Vagina (tissue), 2 donors: Measurements from ENCODE around the gene TEX9.

ENCODE experiments used
- CTCF ChIP-seq, 3 experiments: fragments of 450-650 bp in 2 of 3; fragments of 200-600 bp in 1 of 3; sonication (generic) in 1 of 3; IDR thresholded peaks; one replicate each; pipeline ENCODE4 v1.5.1; 2017 to 2019; ENCODE audit warnings: antibody characterized with exemption in 3 of 3, mild to moderate bottlenecking in 2 of 3, moderate library complexity in 2 of 3
- POLR2A ChIP-seq, 2 donors: fragments of 450-650 bp; IDR thresholded peaks; one replicate each; pipeline ENCODE4 v1.6.1; 2017; ENCODE audit warnings: antibody characterized with exemption in 2 of 2, mild to moderate bottlenecking in 2 of 2, moderate library complexity in 2 of 2
- POLR2AphosphoS5 ChIP-seq, 2 donors: sonication (generic); formaldehyde crosslinking; IDR thresholded peaks; one replicate each; pipeline ENCODE4 v1.9.0; 2017; ENCODE audit warnings: antibody characterized with exemption in 2 of 2, mild to moderate bottlenecking in 2 of 2, low read depth in 1 of 2; ENCODE audit not compliant: insufficient read depth in 1 of 2

DNA sequence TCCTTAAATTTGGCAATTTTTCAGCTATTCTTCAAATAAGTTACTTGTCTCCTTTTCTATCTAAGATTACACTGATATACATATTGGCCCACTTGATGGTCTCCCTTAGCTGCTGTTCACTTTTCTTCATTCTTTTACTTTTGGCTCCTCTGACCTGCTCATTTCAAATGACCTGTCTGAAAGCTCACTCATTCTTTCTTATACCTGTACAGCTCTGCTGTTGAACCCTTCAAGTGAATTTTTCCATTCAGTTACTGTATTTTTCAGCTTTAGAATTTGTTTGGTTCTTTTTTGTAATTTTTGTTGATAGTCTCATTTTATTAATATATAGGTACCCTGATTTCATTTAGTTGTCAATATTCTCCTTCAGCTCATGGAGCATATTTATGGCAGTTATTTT is 60.0 kb downstream of the TEX9 start:
- TF ChIP-seq POLR2A (IDR thresholded peaks at IDR 0.05) = no peak
- no peak for TF ChIP-seq POLR2AphosphoS5 (IDR thresholded peaks at IDR 0.05; ENCODE audit: insufficient read depth in 1 of 2, low read depth in 1 of 2)
- TF ChIP-seq CTCF (IDR thresholded peaks at IDR 0.05) = no peak
